C4-2B (cell line): ENCODE results near the gene BLVRB.
"Not testable (repeated sequence)": the region's sequence is repeated elsewhere in the genome, so short reads cannot be mapped to it uniquely, and the experiment has no call there.

ENCODE experiments used
- CTCF ChIP-seq: fragments of 450-650 bp; conservative IDR thresholded peaks from 2 replicates; pipeline ENCODE4 v1.5.1; 2017; ENCODE audit warnings: mild to moderate bottlenecking
- ZFX ChIP-seq: fragments of 450-650 bp; IDR thresholded peaks from 2 replicates; pipeline ENCODE4 v1.6.1; 2017

GRCh38 chr19:40500678-40501530 is 35.4 kb upstream of the BLVRB start:
- not testable (repeated sequence) for TF ChIP-seq CTCF, ZFX
